ENCODE measurements around the gene INCA1.
A peak's percentile ranks its signal among the peaks of the same experiment; 100 is the strongest.

The INCA1 gene

GRCh38 chr17:4953451-4953961 is 43.8 kb downstream of the INCA1 start:
- DNase-seq (ENCODE audit: extremely low read depth, insufficient read length), result no peak
- H3K36me3 ChIP-seq (ENCODE audit: control insufficient read depth, insufficient read depth, low read length), result no peaks in the 10 kb centered on the region
- no peaks in the 10 kb centered on the region for H3K27me3 ChIP-seq (replicated peaks; ENCODE audit: control insufficient read depth, insufficient read depth, low read length)
- H3K4me3 ChIP-seq (replicated peaks; ENCODE audit: low read depth, low read length), result no peak overlapping the region
- no peak for TF ChIP-seq CTCF (IDR thresholded peaks at IDR 0.05; ENCODE audit: insufficient read depth, low read length, poor library complexity, severe bottlenecking)

GRCh38 chr17:4951486-4951885 is 45.8 kb downstream of the INCA1 start:
- Histone ChIP-seq H3K4me3 (replicated peaks; ENCODE audit: low read depth, low read length) (no peak overlapping the region), H3K36me3 (ENCODE audit: control insufficient read depth, insufficient read depth, low read length) (peaks cover 5% of the 10 kb centered on the region), H3K27me3 (replicated peaks; ENCODE audit: control insufficient read depth, insufficient read depth, low read length) (no peaks in the 10 kb centered on the region)
- TF ChIP-seq CTCF (IDR thresholded peaks at IDR 0.05; ENCODE audit: insufficient read depth, low read length, poor library complexity, severe bottlenecking), result no peak
- DNase-seq (ENCODE audit: extremely low read depth, insufficient read length), result no peak

- H3K27me3 ChIP-seq (replicated peaks; ENCODE audit: control insufficient read depth, insufficient read depth, low read length), result no peaks in the 10 kb centered on the region
- DNase-seq (ENCODE audit: extremely low read depth, insufficient read length), result no peak
- H3K36me3 ChIP-seq (ENCODE audit: control insufficient read depth, insufficient read depth, low read length), result peaks cover 12% of the 10 kb centered on the region
- peak within 1 kb of the TSS; percentile 100 for H3K4me3 ChIP-seq (replicated peaks; ENCODE audit: low read depth, low read length)
- TF ChIP-seq CTCF (IDR thresholded peaks at IDR 0.05; ENCODE audit: insufficient read depth, low read length, poor library complexity, severe bottlenecking), result no peak
These were observed 46.5 kb downstream of the INCA1 start, which contains the start of gene ENO3 for GRCh38 chr17:4950746-4951204. TSS of gene ENO3 (plus strand) at chr17:4951119. CDS start at chr17:4951830, 711 bp downstream.

- Histone ChIP-seq H3K4me3 (replicated peaks; ENCODE audit: low read depth, low read length) (peak overlapping the region; percentile 100), H3K36me3 (ENCODE audit: control insufficient read depth, insufficient read depth, low read length) (peaks cover 16% of the 10 kb centered on the region), H3K27me3 (replicated peaks; ENCODE audit: control insufficient read depth, insufficient read depth, low read length) (no peaks in the 10 kb centered on the region)
- no peak for TF ChIP-seq CTCF (IDR thresholded peaks at IDR 0.05; ENCODE audit: insufficient read depth, low read length, poor library complexity, severe bottlenecking)
- no peak for DNase-seq (ENCODE audit: extremely low read depth, insufficient read length)
These were observed 47.1 kb downstream of the INCA1 start for GRCh38 chr17:4950075-4950745.

GRCh38 chr17:4949321-4950074 is 47.8 kb downstream of the INCA1 start:
- no peaks in the 10 kb centered on the region for H3K27me3 ChIP-seq (replicated peaks; ENCODE audit: control insufficient read depth, insufficient read depth, low read length)
- TF ChIP-seq CTCF (IDR thresholded peaks at IDR 0.05; ENCODE audit: insufficient read depth, low read length, poor library complexity, severe bottlenecking), result no peak
- H3K4me3 ChIP-seq (replicated peaks; ENCODE audit: low read depth, low read length), result peak overlapping the region; percentile 100
- H3K36me3 ChIP-seq (ENCODE audit: control insufficient read depth, insufficient read depth, low read length), result peaks cover 20% of the 10 kb centered on the region
- DNase-seq (ENCODE audit: extremely low read depth, insufficient read length), result peak; percentile 91

Data from GM06990 (cell line).